Activated CD8-positive, alpha-beta T cell treated with anti-CD3 and anti-CD28 coated beads for 36 hours (primary cell): ENCODE results near the gene CLIC4. TPM values are rescaled to one million over a fixed set of nuclear protein-coding genes. Genes with fewer than 3 reads are reported as not detected.

Experiments used
- ATAC-seq: fragments of 200-7000 bp; cut with Tn5 transposase; one replicate; pipeline ENCODE4 v1.10.0; 2021; ENCODE audit warnings: mild to moderate bottlenecking, moderate library complexity
- CTCF ChIA-PET: fragments of 350-600 bp; sonication (Branson Sonifier 250); formaldehyde crosslinking; loops from one replicate; lab custom pipeline; 2021; ENCODE audit warnings: antibody characterized with exemption; lab: Charles Lee
- POLR2A ChIA-PET: fragments of 350-600 bp; sonication (Branson Sonifier 250); formaldehyde crosslinking; loops from one replicate; lab custom pipeline; 2021; ENCODE audit warnings: antibody characterized with exemption; lab: Charles Lee
- DNase-seq: peaks from one replicate; pipeline ENCODE4 v3.0.0-alpha.2; 2020
- H3K27ac Mint-ChIP-seq: one replicate; pipeline ENCODE4 v1.8.0; 2021; ENCODE audit warnings: mild to moderate bottlenecking, mixed read lengths
- H3K27me3 Mint-ChIP-seq: one replicate; pipeline ENCODE4 v1.8.0; 2021; ENCODE audit warnings: mixed read lengths
- H3K36me3 Mint-ChIP-seq: one replicate; pipeline ENCODE4 v1.8.0; 2021; ENCODE audit warnings: low read depth, mixed read lengths
- H3K4me1 Mint-ChIP-seq: one replicate; pipeline ENCODE4 v1.8.0; 2021; ENCODE audit warnings: low read depth, mixed read lengths
- H3K4me3 Mint-ChIP-seq: one replicate; pipeline ENCODE4 v1.8.0; 2021; ENCODE audit warnings: mild to moderate bottlenecking, moderate library complexity, mixed read lengths
- H3K9me3 Mint-ChIP-seq: one replicate; pipeline ENCODE4 v1.8.0; 2021; ENCODE audit warnings: mixed read lengths
- intact Hi-C: fragments of 100-400 bp; cut with micrococcal nuclease; formaldehyde crosslinking; loops from one replicate; pipeline ENCODE4 v1.10.0; 2022
- total RNA-seq, 2 experiments: library from RNA; stranded (reverse); gene quantifications; one replicate each; pipeline ENCODE4 v1.2.3, GENCODE V29; 2021
- TF ChIP-seq, protein P1 (sequence below): fragments of 200-600 bp; IDR thresholded peaks from one replicate; pipeline ENCODE4 v1.8.0; 2022; ENCODE audit warnings: antibody characterized with exemption, mild to moderate bottlenecking

The CLIC4 gene
- total RNA-seq, 2 experiments from 2014 or later, result 19.7 to 21.8 TPM

DNA sequence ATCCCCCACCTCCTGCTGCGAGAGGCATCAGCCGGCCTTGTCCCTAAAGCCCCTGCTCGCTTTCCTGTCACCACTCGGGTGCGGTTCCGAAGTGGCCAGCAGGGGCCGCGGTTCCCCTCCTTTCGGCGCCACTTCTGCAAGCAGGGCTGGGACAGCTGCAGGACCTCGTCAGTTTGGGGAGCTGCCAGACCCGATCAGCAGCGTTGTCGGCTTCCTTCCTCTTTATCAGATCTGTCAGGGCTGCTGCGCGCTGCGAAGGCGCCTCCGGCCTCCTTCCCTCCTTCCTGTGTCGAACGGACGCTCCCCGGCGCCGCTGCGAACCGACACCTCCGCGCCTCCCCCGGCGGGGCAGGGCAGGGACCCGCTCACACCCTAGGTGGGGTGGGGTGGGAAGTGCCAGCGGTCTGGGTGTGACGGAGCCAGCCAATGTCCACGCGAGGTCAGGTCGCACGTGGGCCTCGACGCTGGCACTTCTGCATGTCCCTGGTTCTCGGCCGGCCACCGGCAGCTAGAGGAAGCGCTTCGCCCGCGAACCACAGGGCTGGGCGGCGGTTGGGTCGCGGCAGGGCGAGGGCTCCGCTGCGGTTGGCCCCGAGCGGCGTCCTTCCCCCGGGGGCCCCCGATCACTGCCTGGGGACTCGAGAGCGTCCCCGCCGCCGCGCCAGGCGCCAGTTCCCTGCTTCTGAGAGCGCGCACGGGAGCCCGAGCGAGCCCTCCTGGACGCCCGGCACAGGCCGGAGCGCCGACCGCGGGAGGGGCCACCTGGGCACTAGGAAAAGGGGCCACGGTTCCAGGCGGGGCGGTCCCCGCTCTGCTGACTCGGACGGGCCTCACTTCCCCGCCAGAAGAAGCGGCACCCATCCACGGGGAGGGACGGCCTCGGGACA, 103.0 kb downstream of the CLIC4 start:
- Mint-ChIP-seq H3K36me3 (no peaks in the 10 kb centered on the region), H3K4me1 (peaks cover 7% of the 10 kb centered on the region), H3K4me3 (peak overlapping the region; percentile 59), H3K27ac (no peak overlapping the region), H3K9me3 (no peaks in the 10 kb centered on the region), H3K27me3 (peaks cover 1% of the 10 kb centered on the region)
- TF ChIP-seq, protein P1, sequence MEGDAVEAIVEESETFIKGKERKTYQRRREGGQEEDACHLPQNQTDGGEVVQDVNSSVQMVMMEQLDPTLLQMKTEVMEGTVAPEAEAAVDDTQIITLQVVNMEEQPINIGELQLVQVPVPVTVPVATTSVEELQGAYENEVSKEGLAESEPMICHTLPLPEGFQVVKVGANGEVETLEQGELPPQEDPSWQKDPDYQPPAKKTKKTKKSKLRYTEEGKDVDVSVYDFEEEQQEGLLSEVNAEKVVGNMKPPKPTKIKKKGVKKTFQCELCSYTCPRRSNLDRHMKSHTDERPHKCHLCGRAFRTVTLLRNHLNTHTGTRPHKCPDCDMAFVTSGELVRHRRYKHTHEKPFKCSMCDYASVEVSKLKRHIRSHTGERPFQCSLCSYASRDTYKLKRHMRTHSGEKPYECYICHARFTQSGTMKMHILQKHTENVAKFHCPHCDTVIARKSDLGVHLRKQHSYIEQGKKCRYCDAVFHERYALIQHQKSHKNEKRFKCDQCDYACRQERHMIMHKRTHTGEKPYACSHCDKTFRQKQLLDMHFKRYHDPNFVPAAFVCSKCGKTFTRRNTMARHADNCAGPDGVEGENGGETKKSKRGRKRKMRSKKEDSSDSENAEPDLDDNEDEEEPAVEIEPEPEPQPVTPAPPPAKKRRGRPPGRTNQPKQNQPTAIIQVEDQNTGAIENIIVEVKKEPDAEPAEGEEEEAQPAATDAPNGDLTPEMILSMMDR, result peak; percentile 94
- intact Hi-C loops, result loop anchor here (5.0 to 10.0 kb wide), 3 partner anchors 47 to 354 kb away; no protein-coding TSS in a partner anchor
- CTCF ChIA-PET, result interaction anchor here (0.5 to 6.0 kb wide), 43 partner anchors 11 to 391 kb away, joined by 3 to 73 read pairs (median 4); no protein-coding TSS in a partner anchor
- peak; percentile 96 for ATAC-seq
- POLR2A ChIA-PET, result interaction anchor here (0.6 to 1.1 kb wide), 4 partner anchors 46 to 168 kb away, joined by 3 to 4 read pairs (median 3); no protein-coding TSS in a partner anchor
- DNase-seq, result peak; percentile 96

DNA sequence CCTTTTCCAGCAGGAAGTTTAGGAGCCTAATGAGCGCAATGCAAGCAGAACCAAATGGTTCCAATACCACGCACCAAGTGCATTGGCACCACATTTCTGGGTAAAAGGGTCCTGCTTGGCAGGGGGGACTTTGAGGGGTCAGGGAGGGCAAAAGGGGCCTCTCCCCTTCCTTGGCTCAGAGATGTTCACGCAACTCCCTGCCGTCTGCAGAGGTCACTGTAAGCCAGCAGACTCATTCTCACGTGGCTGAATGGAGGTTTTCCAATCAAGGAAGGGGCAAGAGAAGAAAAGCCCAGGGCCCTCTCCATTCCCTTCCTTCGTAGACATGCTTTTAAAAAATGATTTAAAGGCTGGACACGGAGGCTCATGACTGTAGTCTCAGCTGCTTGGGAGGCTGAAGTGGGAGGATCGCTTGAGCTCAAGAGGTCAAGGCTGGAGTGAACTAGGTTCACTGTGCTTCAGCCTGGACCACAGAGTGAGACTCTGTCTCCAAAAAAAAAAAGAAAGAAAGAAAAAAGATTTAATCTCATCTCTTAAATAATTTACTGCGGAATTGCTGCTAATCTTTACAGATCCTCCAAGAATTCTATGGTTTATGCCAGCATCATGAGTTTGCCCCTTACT, 104.5 kb downstream of the CLIC4 start:
- intact Hi-C loops, result loop anchor here (5.0 to 10.0 kb wide), 4 partner anchors 45 to 353 kb away; no protein-coding TSS in a partner anchor
- Mint-ChIP-seq H3K27ac (no peak overlapping the region), H3K4me3 (no peak overlapping the region), H3K4me1 (peaks cover 7% of the 10 kb centered on the region), H3K36me3 (no peaks in the 10 kb centered on the region), H3K27me3 (no peaks in the 10 kb centered on the region), H3K9me3 (no peaks in the 10 kb centered on the region)
- DNase-seq (peak; percentile 48), ATAC-seq (no peak)
- POLR2A ChIA-PET, result no interaction called here
- TF ChIP-seq, protein P1, result no peak
- CTCF ChIA-PET, result interaction anchor here (0.7 to 6.0 kb wide), 15 partner anchors 20 to 355 kb away, joined by 3 to 73 read pairs (median 4); no protein-coding TSS in a partner anchor

- Mint-ChIP-seq H3K9me3 (no peaks in the 10 kb centered on the region), H3K4me3 (no peak overlapping the region), H3K27ac (no peak overlapping the region), H3K27me3 (no peaks in the 10 kb centered on the region), H3K36me3 (no peaks in the 10 kb centered on the region), H3K4me1 (peaks cover 7% of the 10 kb centered on the region)
- TF ChIP-seq, protein P1, result no peak
- POLR2A ChIA-PET, result interaction anchor here (1.4 kb wide), 1 partner anchor 48 kb away, joined by 3 read pairs; no protein-coding TSS in a partner anchor
- DNase-seq (no peak), ATAC-seq (no peak)
- CTCF ChIA-PET, result interaction anchor here (0.7 to 6.0 kb wide), 11 partner anchors 32 to 355 kb away, joined by 3 to 73 read pairs (median 4); no protein-coding TSS in a partner anchor
- intact Hi-C loops, result loop anchor here (10.0 kb wide), 1 partner anchor 184 kb away; no protein-coding TSS in a partner anchor
Observed at GRCh38 chr1:24850328-24850920, 105.2 kb downstream of the CLIC4 start.

- ChIA-PET CTCF (interaction anchor here (0.6 to 1.6 kb wide), 3 partner anchors 23 to 43 kb away, joined by 3 read pairs; no protein-coding TSS in a partner anchor), POLR2A (no interaction called here)
- intact Hi-C loops, result loop anchor here (10.0 kb wide), 1 partner anchor 181 kb away; no protein-coding TSS in a partner anchor
- Mint-ChIP-seq H3K4me1 (peaks cover 11% of the 10 kb centered on the region), H3K36me3 (no peaks in the 10 kb centered on the region), H3K27ac (no peak overlapping the region), H3K27me3 (no peaks in the 10 kb centered on the region), H3K4me3 (no peak overlapping the region), H3K9me3 (no peaks in the 10 kb centered on the region)
- no peak for DNase-seq
- no peak for ATAC-seq
- TF ChIP-seq, protein P1, result no peak
Observed at GRCh38 chr1:24853649-24854048, 108.4 kb downstream of the CLIC4 start.
